ENCODE data around the gene FYN. TPM values are rescaled to one million over a fixed set of nuclear protein-coding genes. Genes with fewer than 3 reads are reported as not detected.

FYN gene
- total and polyA plus RNA-seq, 2 experiments from 2014 or later: 95.7 to 104 TPM

- Histone ChIP-seq H3K27ac (no peak overlapping the region), H3K9me3 (ENCODE audit: low read depth) (no peaks in the 10 kb centered on the region), H3K27me3 (no peaks in the 10 kb centered on the region), H3K4me1 (ENCODE audit: low read depth) (peaks cover 30% of the 10 kb centered on the region), H3K4me3 (no peak overlapping the region), H3K36me3 (no peaks in the 10 kb centered on the region)
- TF ChIP-seq CTCF (IDR thresholded peaks at IDR 0.05; ENCODE audit: low read depth, low read length): no peak
- DNase-seq (ENCODE audit: low read depth in 1 of 2, low spot score in 1 of 2): peak in 1 of 2 donors; percentile 42
These were observed 211.7 kb downstream of the FYN start for GRCh38 chr6:111661541-111662061.

GRCh38 chr6:111660531-111660930, 212.7 kb downstream of the FYN start:
- Histone ChIP-seq H3K27me3 (no peaks in the 10 kb centered on the region), H3K4me1 (ENCODE audit: low read depth) (peaks cover 30% of the 10 kb centered on the region), H3K9me3 (ENCODE audit: low read depth) (no peaks in the 10 kb centered on the region), H3K4me3 (no peak overlapping the region), H3K36me3 (no peaks in the 10 kb centered on the region), H3K27ac (no peak overlapping the region)
- TF ChIP-seq CTCF (IDR thresholded peaks at IDR 0.05; ENCODE audit: low read depth, low read length): no peak
- no peak for DNase-seq (ENCODE audit: low read depth in 1 of 2, low spot score in 1 of 2)

GRCh38 chr6:111658462-111659154, 214.6 kb downstream of the FYN start:
- Histone ChIP-seq H3K36me3 (no peaks in the 10 kb centered on the region), H3K4me3 (no peak overlapping the region), H3K4me1 (ENCODE audit: low read depth) (peaks cover 23% of the 10 kb centered on the region), H3K27ac (no peak overlapping the region), H3K9me3 (ENCODE audit: low read depth) (no peaks in the 10 kb centered on the region), H3K27me3 (no peaks in the 10 kb centered on the region)
- TF ChIP-seq CTCF (IDR thresholded peaks at IDR 0.05; ENCODE audit: low read depth, low read length): no peak
- peak in 1 of 2 donors; percentile 46 for DNase-seq (ENCODE audit: low read depth in 1 of 2, low spot score in 1 of 2)

GRCh38 chr6:111657146-111657545, 216.1 kb downstream of the FYN start:
- Histone ChIP-seq H3K4me3 (no peak overlapping the region), H3K36me3 (no peaks in the 10 kb centered on the region), H3K27me3 (no peaks in the 10 kb centered on the region), H3K27ac (no peak overlapping the region), H3K9me3 (ENCODE audit: low read depth) (no peaks in the 10 kb centered on the region), H3K4me1 (ENCODE audit: low read depth) (peaks cover 10% of the 10 kb centered on the region)
- peak in 1 of 2 donors; percentile 53 for DNase-seq (ENCODE audit: low read depth in 1 of 2, low spot score in 1 of 2)
- no peak for TF ChIP-seq CTCF (IDR thresholded peaks at IDR 0.05; ENCODE audit: low read depth, low read length)

GRCh38 chr6:111653979-111654378, 219.3 kb downstream of the FYN start:
- Histone ChIP-seq H3K36me3 (no peaks in the 10 kb centered on the region), H3K27me3 (no peaks in the 10 kb centered on the region), H3K27ac (no peak overlapping the region), H3K4me3 (no peak overlapping the region), H3K9me3 (ENCODE audit: low read depth) (no peaks in the 10 kb centered on the region), H3K4me1 (ENCODE audit: low read depth) (no peaks in the 10 kb centered on the region)
- TF ChIP-seq CTCF (IDR thresholded peaks at IDR 0.05; ENCODE audit: low read depth, low read length): no peak
- DNase-seq (ENCODE audit: low read depth in 1 of 2, low spot score in 1 of 2): no peak

Data from cardiac muscle cell (in vitro differentiated cells and primary cell).